Measurements from ENCODE around the gene FLT1.

The FLT1 gene

GRCh38 chr13:28258417-28258816 lies 236.5 kb downstream of the FLT1 start:
- no peak for DNase-seq

- DNase-seq, result no peak
Measured at GRCh38 chr13:28257305-28257704, 237.6 kb downstream of the FLT1 start.

GRCh38 chr13:28252547-28252946 lies 242.4 kb downstream of the FLT1 start:
- no peak for DNase-seq

- DNase-seq, result no peak
Measured at GRCh38 chr13:28251466-28251865, 243.5 kb downstream of the FLT1 start.

GRCh38 chr13:28250542-28250941 lies 244.4 kb downstream of the FLT1 start:
- no peak for DNase-seq
